Measurements from ENCODE around the gene FOXP1. TPM values are rescaled to one million over a fixed set of nuclear protein-coding genes. Genes with fewer than 3 reads are reported as not detected.

Gene FOXP1
- total and polyA plus RNA-seq, 2 donors (not counting 1 experiment from before 2014, with no cell fraction given), result 70.3 to 101 TPM

DNA sequence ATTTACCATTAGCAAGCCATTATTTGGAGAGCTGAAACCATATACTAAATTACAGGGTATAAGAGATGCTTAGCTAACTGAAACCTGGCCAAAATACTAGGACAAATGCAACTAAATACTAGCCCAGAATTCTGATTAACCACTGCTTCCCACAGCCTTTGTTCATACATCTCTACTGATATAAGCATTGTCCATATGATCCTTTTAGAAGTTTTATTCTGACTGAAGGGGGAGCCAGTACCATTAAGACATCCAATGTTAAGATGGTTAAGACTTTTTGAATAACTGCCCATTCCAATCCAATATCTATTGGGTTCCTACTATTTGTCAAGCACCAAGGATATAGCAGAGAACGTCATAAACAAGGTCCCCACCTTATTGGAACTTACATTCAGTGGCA lies 421.3 kb downstream of the FOXP1 start:
- no peaks in the 10 kb centered on the region for H3K79me2 ChIP-seq (ENCODE audit: control insufficient read depth, insufficient read depth, low read length)
- no peak for DNase-seq (ENCODE audit: low read depth in 2 of 2)
- TF ChIP-seq, protein P1, sequence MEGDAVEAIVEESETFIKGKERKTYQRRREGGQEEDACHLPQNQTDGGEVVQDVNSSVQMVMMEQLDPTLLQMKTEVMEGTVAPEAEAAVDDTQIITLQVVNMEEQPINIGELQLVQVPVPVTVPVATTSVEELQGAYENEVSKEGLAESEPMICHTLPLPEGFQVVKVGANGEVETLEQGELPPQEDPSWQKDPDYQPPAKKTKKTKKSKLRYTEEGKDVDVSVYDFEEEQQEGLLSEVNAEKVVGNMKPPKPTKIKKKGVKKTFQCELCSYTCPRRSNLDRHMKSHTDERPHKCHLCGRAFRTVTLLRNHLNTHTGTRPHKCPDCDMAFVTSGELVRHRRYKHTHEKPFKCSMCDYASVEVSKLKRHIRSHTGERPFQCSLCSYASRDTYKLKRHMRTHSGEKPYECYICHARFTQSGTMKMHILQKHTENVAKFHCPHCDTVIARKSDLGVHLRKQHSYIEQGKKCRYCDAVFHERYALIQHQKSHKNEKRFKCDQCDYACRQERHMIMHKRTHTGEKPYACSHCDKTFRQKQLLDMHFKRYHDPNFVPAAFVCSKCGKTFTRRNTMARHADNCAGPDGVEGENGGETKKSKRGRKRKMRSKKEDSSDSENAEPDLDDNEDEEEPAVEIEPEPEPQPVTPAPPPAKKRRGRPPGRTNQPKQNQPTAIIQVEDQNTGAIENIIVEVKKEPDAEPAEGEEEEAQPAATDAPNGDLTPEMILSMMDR (conservative IDR thresholded peaks at IDR 0.05 in 1 of 2, IDR thresholded peaks at IDR 0.05 in 1 of 2; ENCODE audit: low read depth in 1 of 2, low read length in 2 of 2), result no peak
- no peak for TF ChIP-seq EZH2 (IDR thresholded peaks at IDR 0.05; ENCODE audit: low read length, missing control alignments)
- no peaks in the 10 kb centered on the region for H4K20me1 ChIP-seq (ENCODE audit: control insufficient read depth, extremely low read depth, insufficient read depth, low read length)
- H3K27me3 ChIP-seq (ENCODE audit: control insufficient read depth, insufficient read depth, low read length), result no peaks in the 10 kb centered on the region
- H3K4me3 ChIP-seq (replicated peaks in 1 of 4; ENCODE audit: control extremely low read depth in 1 of 4, insufficient read depth in 1 of 4, low read depth in 3 of 4, low read length in 4 of 4), result no peak overlapping the region
- H3K36me3 ChIP-seq (ENCODE audit: control insufficient read depth, insufficient read depth, low read length), result no peaks in the 10 kb centered on the region
- H2AFZ ChIP-seq (ENCODE audit: low read length), result no peak overlapping the region
- H3K9me3 ChIP-seq (ENCODE audit: control insufficient read depth, insufficient read depth, low read depth, low read length), result no peaks in the 10 kb centered on the region
- no peak overlapping the region for H3K27ac ChIP-seq (ENCODE audit: insufficient read depth, low read length)
- no peak overlapping the region for H3K4me2 ChIP-seq (ENCODE audit: extremely low read depth, insufficient read depth, low read length)
- no peak overlapping the region for H3K9ac ChIP-seq (ENCODE audit: insufficient read depth, low read length)
- peaks cover 2% of the 10 kb centered on the region for H3K4me1 ChIP-seq (ENCODE audit: control insufficient read depth, extremely low read depth, insufficient read depth, low read length)

DNA sequence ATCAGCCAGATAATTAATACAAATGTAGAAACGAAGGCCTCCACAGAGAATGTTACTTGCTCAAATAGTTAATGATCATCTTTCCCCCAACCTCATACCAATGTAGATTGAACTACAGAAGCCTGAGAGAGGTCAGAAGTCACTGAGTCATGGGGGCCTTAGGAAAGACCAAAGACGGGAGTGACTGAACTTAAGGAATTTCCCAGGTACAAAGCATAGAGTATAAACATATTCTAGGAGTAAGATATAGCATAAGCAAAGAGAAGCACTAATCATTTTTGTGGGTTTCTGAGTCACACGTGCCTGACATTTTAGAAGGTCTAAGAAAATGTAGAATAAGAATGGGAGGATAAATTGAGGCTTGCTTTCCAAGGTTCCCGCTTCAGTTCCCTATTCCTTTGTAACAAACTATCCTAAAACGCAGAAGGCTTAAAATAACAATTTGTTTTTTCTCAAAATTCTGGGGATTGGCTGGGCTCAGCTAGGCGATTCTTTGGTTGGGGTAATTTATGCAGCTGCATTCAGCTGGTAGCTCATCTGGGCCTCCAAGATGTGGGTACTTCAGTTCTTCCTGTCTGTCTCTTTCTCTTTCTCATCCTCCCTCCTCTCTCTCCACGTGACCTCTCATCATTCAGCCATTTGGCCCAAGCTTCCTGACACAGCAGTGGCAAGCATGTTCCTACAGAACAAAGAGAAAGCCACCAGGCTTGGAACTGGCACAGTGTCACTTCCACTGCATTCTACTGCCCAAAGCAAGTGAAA lies 422.6 kb downstream of the FOXP1 start:
- Histone ChIP-seq H3K9me3 (ENCODE audit: control insufficient read depth, insufficient read depth, low read depth, low read length) (no peaks in the 10 kb centered on the region), H3K36me3 (ENCODE audit: control insufficient read depth, insufficient read depth, low read length) (no peaks in the 10 kb centered on the region), H3K27me3 (ENCODE audit: control insufficient read depth, insufficient read depth, low read length) (no peaks in the 10 kb centered on the region), H3K79me2 (ENCODE audit: control insufficient read depth, insufficient read depth, low read length) (no peaks in the 10 kb centered on the region), H3K27ac (ENCODE audit: insufficient read depth, low read length) (no peak overlapping the region), H3K4me3 (replicated peaks in 1 of 4; ENCODE audit: control extremely low read depth in 1 of 4, insufficient read depth in 1 of 4, low read depth in 3 of 4, low read length in 4 of 4) (no peak overlapping the region), H4K20me1 (ENCODE audit: control insufficient read depth, extremely low read depth, insufficient read depth, low read length) (no peaks in the 10 kb centered on the region), H3K4me2 (ENCODE audit: extremely low read depth, insufficient read depth, low read length) (no peak overlapping the region), H3K4me1 (ENCODE audit: control insufficient read depth, extremely low read depth, insufficient read depth, low read length) (peaks cover 2% of the 10 kb centered on the region), H2AFZ (ENCODE audit: low read length) (no peak overlapping the region), H3K9ac (ENCODE audit: insufficient read depth, low read length) (no peak overlapping the region)
- TF ChIP-seq, protein P1 (conservative IDR thresholded peaks at IDR 0.05 in 1 of 2, IDR thresholded peaks at IDR 0.05 in 1 of 2; ENCODE audit: low read depth in 1 of 2, low read length in 2 of 2), result no peak
- TF ChIP-seq EZH2 (IDR thresholded peaks at IDR 0.05; ENCODE audit: low read length, missing control alignments), result no peak
- DNase-seq (ENCODE audit: low read depth in 2 of 2), result peak; percentile 56 to 89

DNA sequence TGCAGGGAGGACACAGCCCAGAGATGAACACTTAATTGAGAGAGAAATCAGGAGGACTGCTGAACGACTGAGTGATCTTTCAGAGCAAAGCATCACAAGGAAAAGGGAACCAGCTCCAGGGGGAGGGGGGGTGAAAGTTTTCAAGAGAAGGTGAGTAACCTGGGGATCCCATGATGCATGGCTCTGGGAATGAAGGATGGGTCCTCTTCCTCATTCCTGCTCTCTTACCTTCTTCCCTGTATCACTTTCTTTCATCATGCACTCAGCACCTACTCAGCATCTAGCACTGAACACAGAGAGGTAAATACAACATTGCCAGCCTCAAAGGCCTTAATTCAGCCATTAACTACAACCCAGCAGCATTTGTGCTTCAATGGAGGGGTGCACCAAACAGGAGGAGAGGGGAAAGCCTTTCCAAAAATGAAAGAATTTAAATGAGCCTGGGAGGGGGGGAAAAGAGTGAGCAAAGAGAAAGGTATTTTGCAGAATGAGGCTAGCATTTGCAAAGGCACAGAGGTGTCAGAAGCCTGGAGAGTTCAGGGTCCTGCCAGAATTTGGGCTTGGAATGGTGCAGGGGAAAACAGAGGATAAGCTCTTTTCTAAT lies 427.4 kb downstream of the FOXP1 start:
- peaks cover 2% of the 10 kb centered on the region for H3K4me1 ChIP-seq (ENCODE audit: control insufficient read depth, extremely low read depth, insufficient read depth, low read length)
- no peak overlapping the region for H3K4me3 ChIP-seq (replicated peaks in 1 of 4; ENCODE audit: control extremely low read depth in 1 of 4, insufficient read depth in 1 of 4, low read depth in 3 of 4, low read length in 4 of 4)
- H3K27ac ChIP-seq (ENCODE audit: insufficient read depth, low read length), result no peak overlapping the region
- no peaks in the 10 kb centered on the region for H4K20me1 ChIP-seq (ENCODE audit: control insufficient read depth, extremely low read depth, insufficient read depth, low read length)
- no peak overlapping the region for H3K9ac ChIP-seq (ENCODE audit: insufficient read depth, low read length)
- no peaks in the 10 kb centered on the region for H3K79me2 ChIP-seq (ENCODE audit: control insufficient read depth, insufficient read depth, low read length)
- no peak for DNase-seq (ENCODE audit: low read depth in 2 of 2)
- H2AFZ ChIP-seq (ENCODE audit: low read length), result no peak overlapping the region
- H3K36me3 ChIP-seq (ENCODE audit: control insufficient read depth, insufficient read depth, low read length), result no peaks in the 10 kb centered on the region
- H3K9me3 ChIP-seq (ENCODE audit: control insufficient read depth, insufficient read depth, low read depth, low read length), result no peaks in the 10 kb centered on the region
- no peak overlapping the region for H3K4me2 ChIP-seq (ENCODE audit: extremely low read depth, insufficient read depth, low read length)
- TF ChIP-seq EZH2 (IDR thresholded peaks at IDR 0.05; ENCODE audit: low read length, missing control alignments), result no peak
- TF ChIP-seq, protein P1 (conservative IDR thresholded peaks at IDR 0.05 in 1 of 2, IDR thresholded peaks at IDR 0.05 in 1 of 2; ENCODE audit: low read depth in 1 of 2, low read length in 2 of 2), result no peak
- H3K27me3 ChIP-seq (ENCODE audit: control insufficient read depth, insufficient read depth, low read length), result no peaks in the 10 kb centered on the region

Data from fibroblast of lung (primary cell).